Mesenchymal stem cell (in vitro differentiated cells and primary cell): ENCODE measurements around the gene TRAF4.

Experiments used
- DNase-seq: peaks from one replicate; pipeline ENCODE4 v3.0.0-alpha.2; 2013
- H2AFZ ChIP-seq: one replicate; pipeline ENCODE4 v1.6.1; 2013; ENCODE audit warnings: low read depth, mild to moderate bottlenecking, control low read depth, inconsistent platforms, low read length, moderate library complexity
- H2AK5ac ChIP-seq: 2 replicates; pipeline ENCODE4 v1.6.1; 2013; ENCODE audit warnings: low read length, moderate library complexity, mild to moderate bottlenecking, inconsistent platforms; ENCODE audit not compliant: severe bottlenecking
- H2BK120ac ChIP-seq: one replicate; pipeline ENCODE4 v1.6.1; 2013; ENCODE audit warnings: low read depth, mild to moderate bottlenecking, inconsistent platforms, low read length, moderate library complexity
- H2BK12ac ChIP-seq, 2 experiments: one replicate each; pipeline ENCODE4 v1.6.1; 2013; ENCODE audit warnings: inconsistent platforms in 2 of 2, low read length in 2 of 2, mild to moderate bottlenecking in 2 of 2, moderate library complexity in 2 of 2, control low read depth in 1 of 2
- H2BK15ac ChIP-seq: one replicate; pipeline ENCODE4 v1.6.1; 2013; ENCODE audit warnings: mild to moderate bottlenecking, low read depth, inconsistent platforms; ENCODE audit not compliant: poor library complexity, severe bottlenecking
- H2BK5ac ChIP-seq: 2 replicates; pipeline ENCODE4 v1.6.1; 2013; ENCODE audit warnings: low read depth, mild to moderate bottlenecking, low read length, control low read depth, inconsistent platforms; ENCODE audit not compliant: poor library complexity, severe bottlenecking
- H3K14ac ChIP-seq, 2 experiments: one replicate each; pipeline ENCODE4 v1.6.1; 2013; ENCODE audit warnings: inconsistent platforms in 2 of 2, low read length in 2 of 2, control low read depth in 1 of 2, mild to moderate bottlenecking in 1 of 2, moderate library complexity in 1 of 2
- H3K18ac ChIP-seq, 2 experiments: one replicate each; pipeline ENCODE4 v1.6.1; 2013; ENCODE audit warnings: inconsistent platforms in 2 of 2, low read length in 2 of 2, control low read depth in 1 of 2, low read depth in 1 of 2, mild to moderate bottlenecking in 1 of 2
- H3K23ac ChIP-seq, 2 experiments: one replicate each; pipeline ENCODE4 v1.6.1; 2013; ENCODE audit warnings: inconsistent platforms in 2 of 2, low read length in 2 of 2, mild to moderate bottlenecking in 2 of 2, moderate library complexity in 2 of 2, control low read depth in 1 of 2
- H3K27ac ChIP-seq: 2 replicates; pipeline ENCODE4 v1.5.1; 2013; ENCODE audit warnings: mild to moderate bottlenecking, moderate library complexity, low read length, control low read depth, inconsistent platforms; ENCODE audit not compliant: poor library complexity, severe bottlenecking
- H3K27me3 ChIP-seq, 2 experiments: 2 replicates each; pipeline versions ENCODE4 v1.6.1 to v1.7.0; 2013; ENCODE audit warnings: low read length in 2 of 2, mild to moderate bottlenecking in 2 of 2, moderate library complexity in 2 of 2, control low read depth in 1 of 2, inconsistent platforms in 1 of 2; ENCODE audit not compliant: control insufficient read depth in 1 of 2, insufficient read depth in 1 of 2
- H3K36me3 ChIP-seq, 2 experiments: 2 replicates each; pipeline versions ENCODE4 v1.6.1 to v1.7.0; 2013; ENCODE audit warnings: low read length in 2 of 2, control low read depth in 1 of 2, inconsistent platforms in 1 of 2, low read depth in 1 of 2, mild to moderate bottlenecking in 1 of 2; ENCODE audit not compliant: insufficient read depth in 2 of 2, control insufficient read depth in 1 of 2
- H3K4ac ChIP-seq, 2 experiments: one replicate each; pipeline ENCODE4 v1.6.1; 2013; ENCODE audit warnings: inconsistent platforms in 2 of 2, low read length in 2 of 2, mild to moderate bottlenecking in 2 of 2, moderate library complexity in 2 of 2, control low read depth in 1 of 2, low read depth in 1 of 2
- H3K4me1 ChIP-seq: 2 replicates; pipeline ENCODE4 v1.6.1; 2013; ENCODE audit warnings: low read depth, low read length, control low read depth; ENCODE audit not compliant: control insufficient read depth, insufficient read depth
- H3K4me2 ChIP-seq: 2 replicates; pipeline ENCODE4 v1.6.1; 2013; ENCODE audit warnings: low read length, mild to moderate bottlenecking, inconsistent platforms; ENCODE audit not compliant: poor library complexity, severe bottlenecking
- H3K4me3 ChIP-seq, 2 experiments: 2 replicates each; pipeline versions ENCODE4 v1.5.1 to v1.7.0; 2013; ENCODE audit warnings: low read length in 2 of 2, mild to moderate bottlenecking in 2 of 2, control low read depth in 1 of 2, low read depth in 1 of 2; ENCODE audit not compliant: insufficient read depth in 1 of 2
- H3K79me1 ChIP-seq: replicated peaks from 2 replicates; pipeline ENCODE4 v1.6.1; 2013; ENCODE audit warnings: mild to moderate bottlenecking, control low read depth, low read length, inconsistent platforms; ENCODE audit not compliant: poor library complexity, severe bottlenecking
- H3K9ac ChIP-seq: 2 replicates; pipeline ENCODE4 v1.7.0; 2013; ENCODE audit warnings: mild to moderate bottlenecking, low read length, moderate library complexity
- H3K9me3 ChIP-seq: 2 replicates; pipeline ENCODE4 v1.7.0; 2013; ENCODE audit warnings: mild to moderate bottlenecking, low read length; ENCODE audit not compliant: control insufficient read depth
- H4K8ac ChIP-seq: one replicate; pipeline ENCODE4 v1.6.1; 2013; ENCODE audit warnings: inconsistent platforms, mild to moderate bottlenecking, low read length, moderate library complexity
- H4K91ac ChIP-seq: one replicate; pipeline ENCODE4 v1.6.1; 2013; ENCODE audit warnings: mild to moderate bottlenecking, low read length, inconsistent platforms
- WGBS: methylation state at CpG from one replicate; pipeline ENCODE4 v1.1.7; 2013; ENCODE audit warnings: mixed read lengths; 5-methylcytosine and 5-hydroxymethylcytosine counted together

The TRAF4 gene

DNA sequence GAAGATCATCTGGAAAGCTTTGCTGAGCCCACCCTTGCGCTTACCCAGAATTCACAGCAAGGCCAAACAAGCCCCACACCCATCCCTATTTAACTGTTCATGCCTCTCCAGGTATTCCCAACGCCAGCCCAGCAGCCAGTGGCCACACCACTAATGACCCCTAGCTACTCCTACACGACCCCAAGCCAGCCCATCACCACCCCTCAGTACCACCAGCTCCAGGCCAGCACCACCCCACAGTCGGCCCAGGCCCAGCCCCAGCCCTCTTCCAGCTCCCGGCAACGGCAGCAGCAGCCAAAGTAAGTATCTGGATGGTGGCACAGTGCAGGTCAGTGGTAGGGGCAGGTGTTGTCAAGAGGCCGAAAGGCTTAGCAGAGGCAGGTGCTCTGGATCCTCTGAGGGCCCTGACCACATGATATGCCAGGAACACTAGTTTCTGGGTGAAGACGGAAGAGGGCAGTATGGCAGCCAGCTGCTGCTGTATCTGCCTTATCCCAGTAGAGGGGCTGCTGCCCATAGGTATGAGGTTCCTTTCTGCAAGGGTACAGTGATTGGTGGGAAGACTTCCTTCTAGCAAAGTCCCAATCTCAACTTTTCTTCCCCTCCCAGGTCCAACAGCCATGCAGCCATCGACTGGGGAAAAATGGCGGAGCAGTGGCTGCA, 42.9 kb upstream of the TRAF4 start:
- Histone ChIP-seq H3K4ac (no peak overlapping the region), H2AFZ (no peak overlapping the region), H3K4me1 (peaks cover 4% of the 10 kb centered on the region), H3K4me2 (no peak overlapping the region), H3K9me3 (no peaks in the 10 kb centered on the region), H4K91ac (no peak overlapping the region), H2BK12ac (no peak overlapping the region), H3K36me3 (peaks cover 96 to 98% of the 10 kb centered on the region in 2 experiments), H4K8ac (no peak overlapping the region), H2BK120ac (no peak overlapping the region), H3K27ac (no peak overlapping the region), H3K23ac (no peak overlapping the region), H3K18ac (no peak overlapping the region), H2BK15ac (no peak overlapping the region), H3K14ac (no peak overlapping the region), H3K4me3 (no peak overlapping the region), H3K79me1 (peaks cover 11% of the 10 kb centered on the region), H2AK5ac (no peak overlapping the region), H2BK5ac (no peak overlapping the region), H3K27me3 (no peaks in the 10 kb centered on the region), H3K9ac (no peak overlapping the region)
- WGBS: 98% methylated on average over 9 of the region's 10 CpGs
- no peak for DNase-seq

- no peak overlapping the region for H2BK15ac ChIP-seq
- H3K9me3 ChIP-seq: no peaks in the 10 kb centered on the region
Measured at GRCh38 chr17:28702026-28702751, 41.6 kb upstream of the TRAF4 start.

GRCh38 chr17:28702752-28703150, 41.1 kb upstream of the TRAF4 start:
- no peak overlapping the region for H2BK5ac ChIP-seq
- no peak overlapping the region for H2AFZ ChIP-seq
- H3K9me3 ChIP-seq: no peaks in the 10 kb centered on the region
- H3K79me1 ChIP-seq: peaks cover 11% of the 10 kb centered on the region
- H3K27me3 ChIP-seq: no peaks in the 10 kb centered on the region
- H3K4me2 ChIP-seq: no peak overlapping the region
- H2BK120ac ChIP-seq: no peak overlapping the region
- H3K4me3 ChIP-seq: no peak overlapping the region
- no peak overlapping the region for H3K18ac ChIP-seq
- H3K4me1 ChIP-seq: peaks cover 4% of the 10 kb centered on the region
- H3K36me3 ChIP-seq: peaks cover 86 to 88% of the 10 kb centered on the region in 2 experiments
- H4K8ac ChIP-seq: no peak overlapping the region
- no peak overlapping the region for H3K9ac ChIP-seq
- no peak overlapping the region for H3K4ac ChIP-seq
- H4K91ac ChIP-seq: no peak overlapping the region
- no peak overlapping the region for H3K23ac ChIP-seq
- H2AK5ac ChIP-seq: no peak overlapping the region
- no peak overlapping the region for H3K14ac ChIP-seq
- WGBS: 63% methylated on average over 3 of the region's 3 CpGs
- no peak overlapping the region for H2BK12ac ChIP-seq
- no peak for DNase-seq
- no peak overlapping the region for H3K27ac ChIP-seq
- H2BK15ac ChIP-seq: no peak overlapping the region

More at GRCh38 chr17:28702026-28702751, 41.6 kb upstream of the TRAF4 start:
- Histone ChIP-seq H3K23ac (no peak overlapping the region), H4K91ac (no peak overlapping the region), H3K9ac (no peak overlapping the region), H3K14ac (no peak overlapping the region), H3K4me2 (no peak overlapping the region), H3K36me3 (peaks cover 90 to 93% of the 10 kb centered on the region in 2 experiments), H3K4me3 (no peak overlapping the region), H3K79me1 (peaks cover 11% of the 10 kb centered on the region), H3K27ac (no peak overlapping the region), H2AFZ (no peak overlapping the region), H3K4me1 (peaks cover 4% of the 10 kb centered on the region), H2BK120ac (no peak overlapping the region), H3K18ac (no peak overlapping the region), H2BK12ac (no peak overlapping the region), H2BK5ac (no peak overlapping the region), H3K27me3 (no peaks in the 10 kb centered on the region), H4K8ac (no peak overlapping the region), H3K4ac (no peak overlapping the region), H2AK5ac (no peak overlapping the region)
- 93% methylated on average over 10 of the region's 10 CpGs for WGBS
- no peak for DNase-seq

- Histone ChIP-seq H3K79me1 (peaks cover 8% of the 10 kb centered on the region), H3K36me3 (peaks cover 77 to 78% of the 10 kb centered on the region in 2 experiments)
Measured at GRCh38 chr17:28703552-28704218, 40.1 kb upstream of the TRAF4 start.

More at GRCh38 chr17:28703552-28704218, 40.1 kb upstream of the TRAF4 start:
- Histone ChIP-seq H2BK120ac (no peak overlapping the region), H2BK15ac (no peak overlapping the region), H3K18ac (no peak overlapping the region), H3K4me1 (peaks cover 4% of the 10 kb centered on the region), H3K23ac (no peak overlapping the region), H3K9me3 (no peaks in the 10 kb centered on the region), H3K4me3 (no peak overlapping the region), H3K4ac (no peak overlapping the region), H3K27ac (no peak overlapping the region), H2BK12ac (no peak overlapping the region), H2BK5ac (no peak overlapping the region), H3K27me3 (no peaks in the 10 kb centered on the region), H4K8ac (no peak overlapping the region), H3K9ac (no peak overlapping the region), H3K4me2 (no peak overlapping the region), H2AFZ (no peak overlapping the region), H4K91ac (no peak overlapping the region), H2AK5ac (no peak overlapping the region), H3K14ac (no peak overlapping the region)
- WGBS: 95% methylated on average over 13 of the region's 16 CpGs
- no peak for DNase-seq
